Liver (tissue), 9 donors: ENCODE measurements around the gene LHPP. TPM values are rescaled to one million over a fixed set of nuclear protein-coding genes. Genes with fewer than 3 reads are reported as not detected.

ENCODE experiments used
- DNase-seq: peaks from one replicate; pipeline ENCODE4 v3.0.0-alpha.2; 2017; ENCODE audit warnings: low spot score
- H3K27ac ChIP-seq, 2 donors: one replicate each; pipeline ENCODE4 v1.7.0; 2013; ENCODE audit warnings: inconsistent platforms in 2 of 2, low read length in 2 of 2, control low read depth in 1 of 2, low read depth in 1 of 2, mild to moderate bottlenecking in 1 of 2
- H3K27me3 ChIP-seq, 4 donors: one replicate each; pipeline versions ENCODE4 v1.6.1 to v1.7.0; 2013; ENCODE audit warnings: low read length in 3 of 4, inconsistent platforms in 1 of 4, mild to moderate bottlenecking in 1 of 4, moderate library complexity in 1 of 4; ENCODE audit not compliant: control insufficient read depth in 4 of 4, insufficient read depth in 4 of 4
- H3K36me3 ChIP-seq, 4 donors: one replicate each; pipeline versions ENCODE4 v1.6.1 to v1.7.0; 2013; ENCODE audit warnings: low read length in 3 of 4, mild to moderate bottlenecking in 3 of 4, low read depth in 1 of 4, moderate library complexity in 1 of 4; ENCODE audit not compliant: control insufficient read depth in 4 of 4, insufficient read depth in 3 of 4
- H3K4me1 ChIP-seq, 4 donors: one replicate each; pipeline versions ENCODE4 v1.6.1 to v1.7.0; 2013; ENCODE audit warnings: low read length in 3 of 4, mild to moderate bottlenecking in 3 of 4, moderate library complexity in 1 of 4; ENCODE audit not compliant: control insufficient read depth in 4 of 4, insufficient read depth in 4 of 4
- H3K4me3 ChIP-seq, 3 donors: one replicate each; pipeline versions ENCODE4 v1.6.1 to v1.7.0; 2013; ENCODE audit warnings: low read length in 3 of 3, control low read depth in 1 of 3, low read depth in 1 of 3, mild to moderate bottlenecking in 1 of 3
- H3K9ac ChIP-seq, 2 donors: one replicate each; pipeline ENCODE4 v1.7.0; 2013; ENCODE audit warnings: low read length in 2 of 2, mild to moderate bottlenecking in 2 of 2, moderate library complexity in 2 of 2, control low read depth in 1 of 2, low read depth in 1 of 2
- H3K9me3 ChIP-seq, 4 donors: one replicate each; pipeline versions ENCODE4 v1.6.1 to v1.7.0; 2013; ENCODE audit warnings: low read length in 3 of 4; ENCODE audit not compliant: control insufficient read depth in 4 of 4
- EGR1 ChIP-seq, 2 donors: IDR thresholded peaks; 2 replicates each; pipeline ENCODE4 v1.6.1; 2016 to 2018; ENCODE audit warnings: antibody characterized with exemption in 2 of 2, low read depth in 2 of 2
- FOXA1 ChIP-seq: IDR thresholded peaks from 2 replicates; pipeline ENCODE4 v1.6.1; 2016; ENCODE audit warnings: antibody characterized with exemption
- FOXA2 ChIP-seq: IDR thresholded peaks from 2 replicates; pipeline ENCODE4 v1.6.1; 2016; ENCODE audit warnings: antibody characterized with exemption
- GABPA ChIP-seq, 2 donors: IDR thresholded peaks in 1 of 2; conservative IDR thresholded peaks in 1 of 2; 2 replicates each; pipeline ENCODE4 v1.6.1; 2016; ENCODE audit warnings: antibody characterized with exemption in 2 of 2, mild to moderate bottlenecking in 1 of 2, moderate library complexity in 1 of 2
- HNF4A ChIP-seq, 2 donors: conservative IDR thresholded peaks; 2 replicates each; pipeline ENCODE4 v1.6.1; 2016; ENCODE audit warnings: antibody characterized with exemption in 2 of 2, mild to moderate bottlenecking in 2 of 2
- HNF4G ChIP-seq: IDR thresholded peaks from 2 replicates; pipeline ENCODE4 v1.6.1; 2016; ENCODE audit warnings: antibody characterized with exemption
- JUND ChIP-seq, 2 donors: IDR thresholded peaks; 2 replicates each; pipeline ENCODE4 v1.6.1; 2016; ENCODE audit warnings: antibody characterized with exemption in 2 of 2
- MAX ChIP-seq: IDR thresholded peaks from 2 replicates; pipeline ENCODE4 v1.6.1; 2016; ENCODE audit warnings: antibody characterized with exemption
- NR2F2 ChIP-seq: IDR thresholded peaks from 2 replicates; pipeline ENCODE4 v1.6.1; 2016; ENCODE audit warnings: antibody characterized with exemption
- RAD21 ChIP-seq, 2 donors: IDR thresholded peaks; 2 replicates each; pipeline ENCODE4 v1.6.1; 2016; ENCODE audit warnings: antibody characterized with exemption in 2 of 2, mild to moderate bottlenecking in 2 of 2
- REST ChIP-seq: IDR thresholded peaks from 2 replicates; pipeline ENCODE4 v1.6.1; 2016; ENCODE audit warnings: antibody characterized with exemption, mild to moderate bottlenecking
- RXRA ChIP-seq, 2 donors: IDR thresholded peaks; 2 replicates each; pipeline ENCODE4 v1.6.1; 2017 to 2018; ENCODE audit warnings: antibody characterized with exemption in 2 of 2, mild to moderate bottlenecking in 1 of 2
- SP1 ChIP-seq: IDR thresholded peaks from 2 replicates; pipeline ENCODE4 v1.6.1; 2018; ENCODE audit warnings: antibody characterized with exemption, mild to moderate bottlenecking
- TAF1 ChIP-seq: conservative IDR thresholded peaks from 2 replicates; pipeline ENCODE4 v1.6.1; 2016; ENCODE audit warnings: antibody characterized with exemption, mild to moderate bottlenecking
- YY1 ChIP-seq: IDR thresholded peaks from 2 replicates; pipeline ENCODE4 v1.6.1; 2016; ENCODE audit warnings: antibody characterized with exemption, mild to moderate bottlenecking
- ZBTB33 ChIP-seq: IDR thresholded peaks from 2 replicates; pipeline ENCODE4 v1.6.1; 2016; ENCODE audit warnings: antibody characterized with exemption
- WGBS: extraction: QIAGEN DNeasy Blood & Tissue Kit; methylation state at CpG from one replicate; pipeline ENCODE4 v1.1.7; 2013; 5-methylcytosine and 5-hydroxymethylcytosine counted together
- polyA plus RNA-seq, 2 donors: library from polyadenylated mRNA; stranded (reverse) in 1 of 2; unstranded in 1 of 2; fragments of 200-250 nt in 1 of 2; fragments of >200 nt in 1 of 2; fragmentation: Nextera tagmentation in 1 of 2; extraction: Ambion mirVana in 1 of 2; gene quantifications; one replicate each; pipeline versions ENCODE4 v1.2.1 to v1.2.3, GENCODE V29; 2013 to 2015
- total RNA-seq, 2 donors: library from RNA; depleted of rRNA; stranded (reverse); fragments of >200 nt; gene quantifications; one replicate each; pipeline ENCODE4 v1.2.3, GENCODE V29; 2014
- TF ChIP-seq, protein P1 (sequence below): IDR thresholded peaks from 2 replicates; pipeline ENCODE4 v1.6.1; 2016; ENCODE audit warnings: antibody characterized with exemption
- TF ChIP-seq, protein P2 (sequence below): fragments of 150-350 bp; IDR thresholded peaks from 2 replicates; pipeline ENCODE4 v1.5.1; 2017; ENCODE audit warnings: improper control_type of control experiment, low read depth, low read length; ENCODE audit not compliant: missing input control
- donor health status: healthy.
- donor health status: healthy.
- donor health status: healthy.
- donor health status: healthy.
- donor health status: healthy.

The LHPP gene
- total and polyA plus RNA-seq, 4 donors: 15.9 to 39.9 (median 26.2) TPM

- no peak overlapping the region for H3K27ac ChIP-seq
- TF ChIP-seq, protein P1, sequence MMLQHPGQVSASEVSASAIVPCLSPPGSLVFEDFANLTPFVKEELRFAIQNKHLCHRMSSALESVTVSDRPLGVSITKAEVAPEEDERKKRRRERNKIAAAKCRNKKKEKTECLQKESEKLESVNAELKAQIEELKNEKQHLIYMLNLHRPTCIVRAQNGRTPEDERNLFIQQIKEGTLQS: no peak
- TF ChIP-seq FOXA1: no peak
- no peak for TF ChIP-seq NR2F2
- TF ChIP-seq JUND (IDR thresholded peaks at IDR 0.05): no peak
- TF ChIP-seq EGR1 (IDR thresholded peaks at IDR 0.05; ENCODE audit: low read depth in 2 of 2): no peak
- no peak for TF ChIP-seq ZBTB33
- no peak for TF ChIP-seq SP1
- TF ChIP-seq RXRA (IDR thresholded peaks at IDR 0.05): no peak
- TF ChIP-seq FOXA2: no peak
- TF ChIP-seq HNF4G: no peak
- TF ChIP-seq TAF1: no peak
- no peak for TF ChIP-seq YY1
- TF ChIP-seq MAX: no peak
- no peak for TF ChIP-seq REST
- TF ChIP-seq, protein P2, sequence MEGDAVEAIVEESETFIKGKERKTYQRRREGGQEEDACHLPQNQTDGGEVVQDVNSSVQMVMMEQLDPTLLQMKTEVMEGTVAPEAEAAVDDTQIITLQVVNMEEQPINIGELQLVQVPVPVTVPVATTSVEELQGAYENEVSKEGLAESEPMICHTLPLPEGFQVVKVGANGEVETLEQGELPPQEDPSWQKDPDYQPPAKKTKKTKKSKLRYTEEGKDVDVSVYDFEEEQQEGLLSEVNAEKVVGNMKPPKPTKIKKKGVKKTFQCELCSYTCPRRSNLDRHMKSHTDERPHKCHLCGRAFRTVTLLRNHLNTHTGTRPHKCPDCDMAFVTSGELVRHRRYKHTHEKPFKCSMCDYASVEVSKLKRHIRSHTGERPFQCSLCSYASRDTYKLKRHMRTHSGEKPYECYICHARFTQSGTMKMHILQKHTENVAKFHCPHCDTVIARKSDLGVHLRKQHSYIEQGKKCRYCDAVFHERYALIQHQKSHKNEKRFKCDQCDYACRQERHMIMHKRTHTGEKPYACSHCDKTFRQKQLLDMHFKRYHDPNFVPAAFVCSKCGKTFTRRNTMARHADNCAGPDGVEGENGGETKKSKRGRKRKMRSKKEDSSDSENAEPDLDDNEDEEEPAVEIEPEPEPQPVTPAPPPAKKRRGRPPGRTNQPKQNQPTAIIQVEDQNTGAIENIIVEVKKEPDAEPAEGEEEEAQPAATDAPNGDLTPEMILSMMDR: no peak
- TF ChIP-seq HNF4A (conservative IDR thresholded peaks at IDR 0.05): no peak
- no peak for TF ChIP-seq GABPA (IDR thresholded peaks at IDR 0.05 in 1 of 2, conservative IDR thresholded peaks at IDR 0.05 in 1 of 2)
- no peak for TF ChIP-seq RAD21 (IDR thresholded peaks at IDR 0.05)
- no peak overlapping the region for H3K4me3 ChIP-seq
- H3K36me3 ChIP-seq: no peaks in the 10 kb centered on the region
- H3K9ac ChIP-seq: no peak overlapping the region
- no peaks in the 10 kb centered on the region for H3K4me1 ChIP-seq
- WGBS: 87% methylated on average over 5 of the region's 5 CpGs
- H3K27me3 ChIP-seq: no peaks in the 10 kb centered on the region
- no peak for DNase-seq
- no peaks in the 10 kb centered on the region for H3K9me3 ChIP-seq
Observed at GRCh38 chr10:124591123-124591495, 129.5 kb downstream of the LHPP start.
